ENCODE data around the gene GSDMA.

The GSDMA gene

DNA sequence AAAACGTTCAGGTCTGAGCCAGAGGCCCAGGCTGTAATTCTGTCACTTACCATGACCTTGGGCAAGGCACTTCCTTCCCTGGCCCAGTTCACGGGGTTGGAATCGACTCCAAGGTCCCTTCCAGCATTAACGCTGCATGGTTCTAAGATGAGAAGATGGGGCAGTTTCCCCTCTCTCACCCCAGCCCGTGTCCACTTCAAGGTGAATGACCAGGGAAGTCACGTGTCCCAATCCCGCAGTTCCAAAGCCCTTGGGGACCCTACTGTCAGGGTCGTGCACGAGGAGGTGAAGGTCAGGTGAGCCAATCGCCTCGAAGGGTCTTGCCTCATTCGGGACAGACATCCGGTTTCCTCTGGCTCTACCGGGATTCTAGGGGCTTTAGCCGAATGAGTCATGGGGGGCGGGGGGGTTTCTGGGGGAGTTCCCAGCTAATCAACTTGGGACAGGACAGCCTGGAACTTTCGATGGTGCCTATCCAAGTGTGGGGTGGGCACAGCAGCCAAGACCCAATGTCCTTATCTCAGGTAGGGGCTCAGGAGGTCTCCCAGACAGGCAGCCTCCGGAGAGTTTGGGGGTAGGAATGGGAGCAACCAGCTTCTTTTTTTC is 51.7 kb downstream of the GSDMA start:
- DNase-seq (ENCODE audit: extremely low spot score) = no peak
- ChIA-PET CTCF (interaction anchor here (1.1 to 2.5 kb wide), 8 partner anchors 13 to 184 kb away, joined by 3 to 8 read pairs (median 4); no protein-coding TSS in a partner anchor), POLR2A (interaction anchor here (2.0 kb wide), 1 partner anchor 98 kb away, joined by 4 read pairs; no protein-coding TSS in a partner anchor)
- TF ChIP-seq, protein P1, sequence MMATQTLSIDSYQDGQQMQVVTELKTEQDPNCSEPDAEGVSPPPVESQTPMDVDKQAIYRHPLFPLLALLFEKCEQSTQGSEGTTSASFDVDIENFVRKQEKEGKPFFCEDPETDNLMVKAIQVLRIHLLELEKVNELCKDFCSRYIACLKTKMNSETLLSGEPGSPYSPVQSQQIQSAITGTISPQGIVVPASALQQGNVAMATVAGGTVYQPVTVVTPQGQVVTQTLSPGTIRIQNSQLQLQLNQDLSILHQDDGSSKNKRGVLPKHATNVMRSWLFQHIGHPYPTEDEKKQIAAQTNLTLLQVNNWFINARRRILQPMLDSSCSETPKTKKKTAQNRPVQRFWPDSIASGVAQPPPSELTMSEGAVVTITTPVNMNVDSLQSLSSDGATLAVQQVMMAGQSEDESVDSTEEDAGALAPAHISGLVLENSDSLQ (IDR thresholded peaks at IDR 0.05) = no peak
- no peak for TF ChIP-seq HDGF (IDR thresholded peaks at IDR 0.05; ENCODE audit: borderline replicate concordance)
- no peak for TF ChIP-seq LEF1 (IDR thresholded peaks at IDR 0.05; ENCODE audit: borderline replicate concordance)
- TF ChIP-seq SUZ12 (IDR thresholded peaks at IDR 0.05) = no peak

DNA sequence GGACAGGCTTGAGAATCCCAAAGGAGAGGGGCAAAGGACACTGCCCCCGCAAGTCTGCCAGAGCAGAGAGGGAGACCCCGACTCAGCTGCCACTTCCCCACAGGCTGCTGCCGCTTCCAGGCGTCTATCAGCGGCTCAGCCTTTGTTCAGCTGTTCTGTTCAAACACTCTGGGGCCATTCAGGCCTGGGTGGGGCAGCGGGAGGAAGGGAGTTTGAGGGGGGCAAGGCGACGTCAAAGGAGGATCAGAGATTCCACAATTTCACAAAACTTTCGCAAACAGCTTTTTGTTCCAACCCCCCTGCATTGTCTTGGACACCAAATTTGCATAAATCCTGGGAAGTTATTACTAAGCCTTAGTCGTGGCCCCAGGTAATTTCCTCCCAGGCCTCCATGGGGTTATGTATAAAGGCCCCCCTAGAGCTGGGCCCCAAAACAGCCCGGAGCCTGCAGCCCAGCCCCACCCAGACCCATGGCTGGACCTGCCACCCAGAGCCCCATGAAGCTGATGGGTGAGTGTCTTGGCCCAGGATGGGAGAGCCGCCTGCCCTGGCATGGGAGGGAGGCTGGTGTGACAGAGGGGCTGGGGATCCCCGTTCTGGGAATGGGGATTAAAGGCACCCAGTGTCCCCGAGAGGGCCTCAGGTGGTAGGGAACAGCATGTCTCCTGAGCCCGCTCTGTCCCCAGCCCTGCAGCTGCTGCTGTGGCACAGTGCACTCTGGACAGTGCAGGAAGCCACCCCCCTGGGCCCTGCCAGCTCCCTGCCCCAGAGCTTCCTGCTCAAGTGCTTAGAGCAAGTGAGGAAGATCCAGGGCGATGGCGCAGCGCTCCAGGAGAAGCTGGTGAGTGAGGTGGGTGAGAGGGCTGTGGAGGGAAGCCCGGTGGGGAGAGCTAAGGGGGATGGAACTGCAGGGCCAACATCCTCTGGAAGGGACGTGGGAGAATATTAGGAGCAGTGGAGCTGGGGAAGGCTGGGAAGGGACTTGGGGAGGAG is 52.5 kb downstream of the GSDMA start, which contains the start of gene CSF3:
Gene CSF3, plus strand, starts transcription at position 436 of the 993 bp plus-strand sequence. Its CDS starts 35 bp downstream, at position 471.
- TF ChIP-seq ARNT (IDR thresholded peaks at IDR 0.05) (no peak), TARDBP (IDR thresholded peaks at IDR 0.05) (no peak), ZNF384 (IDR thresholded peaks at IDR 0.05) (no peak), CTBP1 (IDR thresholded peaks at IDR 0.05; ENCODE audit: borderline replicate concordance) (no peak), SUZ12 (IDR thresholded peaks at IDR 0.05) (no peak), FOXA1 (IDR thresholded peaks at IDR 0.05) (no peak), L3MBTL2 (conservative IDR thresholded peaks at IDR 0.05) (no peak), LEF1 (IDR thresholded peaks at IDR 0.05; ENCODE audit: borderline replicate concordance) (no peak), BHLHE40 (IDR thresholded peaks at IDR 0.05; ENCODE audit: borderline replicate concordance) (no peak), ELF4 (IDR thresholded peaks at IDR 0.05) (no peak)
- TF ChIP-seq, protein P1 (IDR thresholded peaks at IDR 0.05) = no peak
- DNase-seq (ENCODE audit: extremely low spot score) = no peak
- POLR2A ChIA-PET = interaction anchor here (0.6 to 2.0 kb wide), 3 partner anchors 39 to 98 kb away, joined by 3 to 4 read pairs (median 3); partner anchors contain the start of gene MED24
- CTCF ChIA-PET = interaction anchor here (0.6 to 2.5 kb wide), 7 partner anchors 12 to 187 kb away, joined by 3 to 8 read pairs (median 3); no protein-coding TSS in a partner anchor

DNA sequence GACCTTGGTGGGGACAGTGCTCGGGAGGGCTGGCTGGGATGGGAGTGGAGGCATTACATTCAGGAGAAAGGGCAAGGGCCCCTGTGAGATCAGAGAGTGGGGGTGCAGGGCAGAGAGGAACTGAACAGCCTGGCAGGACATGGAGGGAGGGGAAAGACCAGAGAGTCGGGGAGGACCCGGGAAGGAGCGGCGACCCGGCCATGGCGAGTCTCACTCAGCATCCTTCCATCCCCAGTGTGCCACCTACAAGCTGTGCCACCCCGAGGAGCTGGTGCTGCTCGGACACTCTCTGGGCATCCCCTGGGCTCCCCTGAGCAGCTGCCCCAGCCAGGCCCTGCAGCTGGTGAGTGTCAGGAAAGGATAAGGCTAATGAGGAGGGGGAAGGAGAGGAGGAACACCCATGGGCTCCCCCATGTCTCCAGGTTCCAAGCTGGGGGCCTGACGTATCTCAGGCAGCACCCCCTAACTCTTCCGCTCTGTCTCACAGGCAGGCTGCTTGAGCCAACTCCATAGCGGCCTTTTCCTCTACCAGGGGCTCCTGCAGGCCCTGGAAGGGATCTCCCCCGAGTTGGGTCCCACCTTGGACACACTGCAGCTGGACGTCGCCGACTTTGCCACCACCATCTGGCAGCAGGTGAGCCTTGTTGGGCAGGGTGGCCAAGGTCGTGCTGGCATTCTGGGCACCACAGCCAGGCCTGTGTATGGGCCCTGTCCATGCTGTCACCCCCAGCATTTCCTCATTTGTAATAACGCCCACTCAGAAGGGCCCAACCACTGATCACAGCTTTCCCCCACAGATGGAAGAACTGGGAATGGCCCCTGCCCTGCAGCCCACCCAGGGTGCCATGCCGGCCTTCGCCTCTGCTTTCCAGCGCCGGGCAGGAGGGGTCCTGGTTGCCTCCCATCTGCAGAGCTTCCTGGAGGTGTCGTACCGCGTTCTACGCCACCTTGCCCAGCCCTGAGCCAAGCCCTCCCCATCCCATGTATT is 53.5 kb downstream of the GSDMA start:
- POLR2A ChIA-PET = interaction anchor here (1.0 to 2.0 kb wide), 2 partner anchors 38 to 97 kb away, joined by 3 to 4 read pairs; partner anchors contain the start of gene MED24
- no peak for DNase-seq (ENCODE audit: extremely low spot score)
- TF ChIP-seq FOXK2 (IDR thresholded peaks at IDR 0.05) (no peak), SUZ12 (IDR thresholded peaks at IDR 0.05) (no peak), ZNF384 (IDR thresholded peaks at IDR 0.05) (no peak), FOXA1 (IDR thresholded peaks at IDR 0.05) (no peak), CTBP1 (IDR thresholded peaks at IDR 0.05; ENCODE audit: borderline replicate concordance) (no peak), L3MBTL2 (conservative IDR thresholded peaks at IDR 0.05) (no peak)
- CTCF ChIA-PET = interaction anchor here (1.7 to 2.5 kb wide), 4 partner anchors 11 to 97 kb away, joined by 3 to 8 read pairs (median 8); no protein-coding TSS in a partner anchor

DNA sequence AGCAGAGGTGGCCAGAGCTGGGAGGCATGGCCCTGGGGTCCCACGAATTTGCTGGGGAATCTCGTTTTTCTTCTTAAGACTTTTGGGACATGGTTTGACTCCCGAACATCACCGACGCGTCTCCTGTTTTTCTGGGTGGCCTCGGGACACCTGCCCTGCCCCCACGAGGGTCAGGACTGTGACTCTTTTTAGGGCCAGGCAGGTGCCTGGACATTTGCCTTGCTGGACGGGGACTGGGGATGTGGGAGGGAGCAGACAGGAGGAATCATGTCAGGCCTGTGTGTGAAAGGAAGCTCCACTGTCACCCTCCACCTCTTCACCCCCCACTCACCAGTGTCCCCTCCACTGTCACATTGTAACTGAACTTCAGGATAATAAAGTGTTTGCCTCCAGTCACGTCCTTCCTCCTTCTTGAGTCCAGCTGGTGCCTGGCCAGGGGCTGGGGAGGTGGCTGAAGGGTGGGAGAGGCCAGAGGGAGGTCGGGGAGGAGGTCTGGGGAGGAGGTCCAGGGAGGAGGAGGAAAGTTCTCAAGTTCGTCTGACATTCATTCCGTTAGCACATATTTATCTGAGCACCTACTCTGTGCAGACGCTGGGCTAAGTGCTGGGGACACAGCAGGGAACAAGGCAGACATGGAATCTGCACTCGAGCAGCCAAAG is 54.7 kb downstream of the GSDMA start:
- TF ChIP-seq NFRKB (IDR thresholded peaks at IDR 0.05) (no peak), ZNF384 (IDR thresholded peaks at IDR 0.05) (no peak), CTBP1 (IDR thresholded peaks at IDR 0.05; ENCODE audit: borderline replicate concordance) (no peak), ARNT (IDR thresholded peaks at IDR 0.05) (no peak), HDGF (IDR thresholded peaks at IDR 0.05; ENCODE audit: borderline replicate concordance) (no peak), ELF4 (IDR thresholded peaks at IDR 0.05) (no peak)
- TF ChIP-seq, protein P1 (IDR thresholded peaks at IDR 0.05) = no peak
- no peak for DNase-seq (ENCODE audit: extremely low spot score)
- CTCF ChIA-PET = interaction anchor here (1.5 to 2.2 kb wide), 3 partner anchors 10 to 58 kb away, joined by 5 to 12 read pairs (median 7); no protein-coding TSS in a partner anchor
- POLR2A ChIA-PET = interaction anchor here (1.4 kb wide), 1 partner anchor 96 kb away, joined by 3 read pairs; no protein-coding TSS in a partner anchor
